Measurements from ENCODE around the gene GIMAP5.

Gene GIMAP5

GRCh38 chr7:150739033-150739432 is 1.8 kb downstream of the GIMAP5 start:
- Histone ChIP-seq H3K79me2 (ENCODE audit: insufficient read depth, low read length) (no peaks in the 10 kb centered on the region), H2AFZ (ENCODE audit: low read length) (no peak overlapping the region), H3K27me3 (ENCODE audit: insufficient read depth, low read length) (no peaks in the 10 kb centered on the region), H4K20me1 (ENCODE audit: insufficient read depth, low read length) (no peaks in the 10 kb centered on the region), H3K9ac (ENCODE audit: low read length) (no peak overlapping the region), H3K9me2 (ENCODE audit: low read depth, low read length) (no peaks in the 10 kb centered on the region), H3K4me2 (ENCODE audit: low read length) (no peak overlapping the region), H3F3A (ENCODE audit: insufficient read depth, low read length) (no peaks in the 10 kb centered on the region), H3K9me3 (ENCODE audit: low read length) (no peaks in the 10 kb centered on the region), H3K36me3 (ENCODE audit: insufficient read depth, low read length) (no peaks in the 10 kb centered on the region), H3K27ac (ENCODE audit: low read depth, low read length, poor library complexity, severe bottlenecking) (no peak overlapping the region), H3K4me3 (ENCODE audit: low read depth, low read length, poor library complexity, severe bottlenecking) (no peak overlapping the region), H3K4me1 (ENCODE audit: insufficient read depth, low read length, severe bottlenecking) (no peaks in the 10 kb centered on the region)
- TF ChIP-seq, protein P1, sequence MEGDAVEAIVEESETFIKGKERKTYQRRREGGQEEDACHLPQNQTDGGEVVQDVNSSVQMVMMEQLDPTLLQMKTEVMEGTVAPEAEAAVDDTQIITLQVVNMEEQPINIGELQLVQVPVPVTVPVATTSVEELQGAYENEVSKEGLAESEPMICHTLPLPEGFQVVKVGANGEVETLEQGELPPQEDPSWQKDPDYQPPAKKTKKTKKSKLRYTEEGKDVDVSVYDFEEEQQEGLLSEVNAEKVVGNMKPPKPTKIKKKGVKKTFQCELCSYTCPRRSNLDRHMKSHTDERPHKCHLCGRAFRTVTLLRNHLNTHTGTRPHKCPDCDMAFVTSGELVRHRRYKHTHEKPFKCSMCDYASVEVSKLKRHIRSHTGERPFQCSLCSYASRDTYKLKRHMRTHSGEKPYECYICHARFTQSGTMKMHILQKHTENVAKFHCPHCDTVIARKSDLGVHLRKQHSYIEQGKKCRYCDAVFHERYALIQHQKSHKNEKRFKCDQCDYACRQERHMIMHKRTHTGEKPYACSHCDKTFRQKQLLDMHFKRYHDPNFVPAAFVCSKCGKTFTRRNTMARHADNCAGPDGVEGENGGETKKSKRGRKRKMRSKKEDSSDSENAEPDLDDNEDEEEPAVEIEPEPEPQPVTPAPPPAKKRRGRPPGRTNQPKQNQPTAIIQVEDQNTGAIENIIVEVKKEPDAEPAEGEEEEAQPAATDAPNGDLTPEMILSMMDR (IDR thresholded peaks at IDR 0.05; ENCODE audit: low read length), result no peak
- TF ChIP-seq EZH2 (IDR thresholded peaks at IDR 0.05; ENCODE audit: borderline replicate concordance, low read length), result no peak

DNA sequence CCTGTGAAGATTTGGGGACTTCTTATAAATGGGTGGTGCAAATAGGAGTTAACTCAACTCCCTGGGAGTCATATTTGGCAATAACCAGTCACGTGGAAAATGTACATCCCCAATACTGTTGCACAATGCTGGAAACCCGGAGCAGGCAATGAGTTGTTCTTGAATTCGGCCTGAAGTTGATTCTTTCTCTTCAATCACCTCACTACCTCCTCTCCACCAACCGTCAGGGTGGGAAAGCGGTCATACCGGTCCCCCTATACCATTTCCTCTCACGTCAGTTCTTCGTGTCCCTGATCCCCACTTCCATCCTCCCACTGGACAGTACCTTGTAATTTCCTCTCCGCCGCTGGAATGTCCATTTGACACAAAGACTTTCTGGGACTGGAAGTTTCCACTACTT is 2.8 kb downstream of the GIMAP5 start:
- H3K4me3 ChIP-seq (ENCODE audit: low read depth, low read length, poor library complexity, severe bottlenecking), result no peak overlapping the region

DNA sequence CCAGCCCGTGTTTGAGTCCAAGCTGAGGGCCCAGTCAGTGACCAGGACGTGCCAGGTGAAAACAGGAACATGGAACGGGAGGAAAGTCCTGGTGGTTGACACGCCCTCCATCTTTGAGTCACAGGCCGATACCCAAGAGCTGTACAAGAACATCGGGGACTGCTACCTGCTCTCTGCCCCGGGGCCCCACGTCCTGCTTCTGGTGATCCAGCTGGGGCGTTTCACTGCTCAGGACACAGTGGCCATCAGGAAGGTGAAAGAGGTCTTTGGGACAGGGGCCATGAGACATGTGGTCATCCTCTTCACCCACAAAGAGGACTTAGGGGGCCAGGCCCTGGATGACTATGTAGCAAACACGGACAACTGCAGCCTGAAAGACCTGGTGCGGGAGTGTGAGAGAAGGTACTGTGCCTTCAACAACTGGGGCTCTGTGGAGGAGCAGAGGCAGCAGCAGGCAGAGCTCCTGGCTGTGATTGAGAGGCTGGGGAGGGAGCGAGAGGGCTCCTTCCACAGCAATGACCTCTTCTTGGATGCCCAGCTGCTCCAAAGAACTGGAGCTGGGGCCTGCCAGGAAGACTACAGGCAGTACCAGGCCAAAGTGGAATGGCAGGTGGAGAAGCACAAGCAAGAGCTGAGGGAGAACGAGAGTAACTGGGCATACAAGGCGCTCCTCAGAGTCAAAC is 5.2 kb downstream of the GIMAP5 start:
- H3K9ac ChIP-seq (ENCODE audit: low read length), result no peak overlapping the region

More for the DNA sequence above, 2.8 kb downstream of the GIMAP5 start:
- H2AFZ ChIP-seq (ENCODE audit: low read length), result no peak overlapping the region
- no peaks in the 10 kb centered on the region for H3K9me3 ChIP-seq (ENCODE audit: low read length)
- no peaks in the 10 kb centered on the region for H3F3A ChIP-seq (ENCODE audit: insufficient read depth, low read length)
- no peak overlapping the region for H3K9ac ChIP-seq (ENCODE audit: low read length)
- H3K4me2 ChIP-seq (ENCODE audit: low read length), result no peak overlapping the region
- no peak overlapping the region for H3K27ac ChIP-seq (ENCODE audit: low read depth, low read length, poor library complexity, severe bottlenecking)
- H3K9me2 ChIP-seq (ENCODE audit: low read depth, low read length), result no peaks in the 10 kb centered on the region
- no peaks in the 10 kb centered on the region for H3K4me1 ChIP-seq (ENCODE audit: insufficient read depth, low read length, severe bottlenecking)
- no peaks in the 10 kb centered on the region for H3K27me3 ChIP-seq (ENCODE audit: insufficient read depth, low read length)
- no peaks in the 10 kb centered on the region for H3K36me3 ChIP-seq (ENCODE audit: insufficient read depth, low read length)
- no peaks in the 10 kb centered on the region for H4K20me1 ChIP-seq (ENCODE audit: insufficient read depth, low read length)
- TF ChIP-seq, protein P1 (IDR thresholded peaks at IDR 0.05; ENCODE audit: low read length), result no peak
- TF ChIP-seq EZH2 (IDR thresholded peaks at IDR 0.05; ENCODE audit: borderline replicate concordance, low read length), result no peak
- no peaks in the 10 kb centered on the region for H3K79me2 ChIP-seq (ENCODE audit: insufficient read depth, low read length)

More for the DNA sequence above, 5.2 kb downstream of the GIMAP5 start:
- H4K20me1 ChIP-seq (ENCODE audit: insufficient read depth, low read length), result no peaks in the 10 kb centered on the region
- H3K27me3 ChIP-seq (ENCODE audit: insufficient read depth, low read length), result no peaks in the 10 kb centered on the region
- no peaks in the 10 kb centered on the region for H3K36me3 ChIP-seq (ENCODE audit: insufficient read depth, low read length)
- H3K9me2 ChIP-seq (ENCODE audit: low read depth, low read length), result no peaks in the 10 kb centered on the region
- no peak overlapping the region for H3K4me2 ChIP-seq (ENCODE audit: low read length)
- no peaks in the 10 kb centered on the region for H3K9me3 ChIP-seq (ENCODE audit: low read length)
- no peaks in the 10 kb centered on the region for H3F3A ChIP-seq (ENCODE audit: insufficient read depth, low read length)
- no peak overlapping the region for H3K4me3 ChIP-seq (ENCODE audit: low read depth, low read length, poor library complexity, severe bottlenecking)
- H3K27ac ChIP-seq (ENCODE audit: low read depth, low read length, poor library complexity, severe bottlenecking), result no peak overlapping the region
- TF ChIP-seq, protein P1 (IDR thresholded peaks at IDR 0.05; ENCODE audit: low read length), result no peak
- TF ChIP-seq EZH2 (IDR thresholded peaks at IDR 0.05; ENCODE audit: borderline replicate concordance, low read length), result no peak
- no peaks in the 10 kb centered on the region for H3K79me2 ChIP-seq (ENCODE audit: insufficient read depth, low read length)
- H3K4me1 ChIP-seq (ENCODE audit: insufficient read depth, low read length, severe bottlenecking), result no peaks in the 10 kb centered on the region
- no peak overlapping the region for H2AFZ ChIP-seq (ENCODE audit: low read length)

Data from OCI-LY1 (cell line).